ENCODE measurements around the gene BLOC1S1.

BLOC1S1 gene

GRCh38 chr12:55694651-55695050, 21.2 kb upstream of the BLOC1S1 start:
- no peak for DNase-seq (ENCODE audit: low read depth in 3 of 3)

- no peak for DNase-seq (ENCODE audit: low read depth in 3 of 3)
Measured at GRCh38 chr12:55695349-55695748, 20.5 kb upstream of the BLOC1S1 start.

- no peak for DNase-seq (ENCODE audit: low read depth in 3 of 3)
Measured at GRCh38 chr12:55696141-55696540, 19.7 kb upstream of the BLOC1S1 start.

- DNase-seq (ENCODE audit: low read depth in 3 of 3) = no peak
Measured at GRCh38 chr12:55696796-55697462, 18.9 kb upstream of the BLOC1S1 start.

GRCh38 chr12:55697686-55698085, 18.2 kb upstream of the BLOC1S1 start:
- no peak for DNase-seq (ENCODE audit: low read depth in 3 of 3)

GRCh38 chr12:55698241-55698955, 17.4 kb upstream of the BLOC1S1 start:
- DNase-seq (ENCODE audit: low read depth in 3 of 3) = no peak

GRCh38 chr12:55698965-55699364, 16.9 kb upstream of the BLOC1S1 start:
- DNase-seq (ENCODE audit: low read depth in 3 of 3) = no peak

- DNase-seq (ENCODE audit: low read depth in 3 of 3) = no peak
Measured at GRCh38 chr12:55699471-55700055, 16.3 kb upstream of the BLOC1S1 start.

GRCh38 chr12:55700255-55701018, 15.4 kb upstream of the BLOC1S1 start:
- no peak for DNase-seq (ENCODE audit: low read depth in 3 of 3)

- no peak for DNase-seq (ENCODE audit: low read depth in 3 of 3)
Measured at GRCh38 chr12:55702861-55703260, 13.0 kb upstream of the BLOC1S1 start.

- DNase-seq (ENCODE audit: low read depth in 3 of 3) = no peak
Measured at GRCh38 chr12:55703288-55703687, 12.6 kb upstream of the BLOC1S1 start.

- no peak for DNase-seq (ENCODE audit: low read depth in 3 of 3)
Measured at GRCh38 chr12:55703901-55704761, 11.7 kb upstream of the BLOC1S1 start.

- no peak for DNase-seq (ENCODE audit: low read depth in 3 of 3)
Measured at GRCh38 chr12:55704824-55705718, 10.8 kb upstream of the BLOC1S1 start.

GRCh38 chr12:55705782-55706402, 10.0 kb upstream of the BLOC1S1 start:
- DNase-seq (ENCODE audit: low read depth in 3 of 3) = no peak

- DNase-seq (ENCODE audit: low read depth in 3 of 3) = no peak
Measured at GRCh38 chr12:55706568-55707218, 9.2 kb upstream of the BLOC1S1 start.

GRCh38 chr12:55707219-55707671, 8.6 kb upstream of the BLOC1S1 start:
- DNase-seq (ENCODE audit: low read depth in 3 of 3) = no peak

- DNase-seq (ENCODE audit: low read depth in 3 of 3) = peak; percentile 43 to 56 (median 44)
Measured at GRCh38 chr12:55707841-55708694, 7.8 kb upstream of the BLOC1S1 start, which contains the start of gene ITGA7. Gene ITGA7, minus strand, starts transcription at chr12:55707904. Its CDS starts 222 bp downstream, at chr12:55707682.

- DNase-seq (ENCODE audit: low read depth in 3 of 3) = no peak
Measured at GRCh38 chr12:55708695-55709233, 7.1 kb upstream of the BLOC1S1 start.
